Upper lobe of left lung (tissue), 4 donors: Measurements from ENCODE around the gene PDE6G.

Source experiments
- EP300 ChIP-seq, 4 donors: sonication (generic); formaldehyde crosslinking; IDR thresholded peaks; one replicate each; pipeline ENCODE4 v1.5.1; 2017; ENCODE audit warnings: antibody characterized with exemption in 4 of 4, control low read depth in 2 of 4
- POLR2A ChIP-seq, 4 donors: fragments of 450-650 bp; IDR thresholded peaks; one replicate each; pipeline ENCODE4 v1.5.1; 2016 to 2017; ENCODE audit warnings: antibody characterized with exemption in 4 of 4, mild to moderate bottlenecking in 2 of 4
- POLR2AphosphoS5 ChIP-seq, 2 donors: sonication (generic); formaldehyde crosslinking; IDR thresholded peaks; one replicate each; pipeline ENCODE4 v1.5.1; 2017; ENCODE audit warnings: antibody characterized with exemption in 2 of 2
- TF ChIP-seq, protein P1 (sequence below), 6 experiments: fragments of 450-650 bp in 4 of 6; fragments of 200-600 bp in 2 of 6; sonication (generic) in 2 of 6; IDR thresholded peaks; one replicate each; pipeline ENCODE4 v1.5.1; 2016 to 2019; ENCODE audit warnings: antibody characterized with exemption in 6 of 6

- TF ChIP-seq, protein P1, sequence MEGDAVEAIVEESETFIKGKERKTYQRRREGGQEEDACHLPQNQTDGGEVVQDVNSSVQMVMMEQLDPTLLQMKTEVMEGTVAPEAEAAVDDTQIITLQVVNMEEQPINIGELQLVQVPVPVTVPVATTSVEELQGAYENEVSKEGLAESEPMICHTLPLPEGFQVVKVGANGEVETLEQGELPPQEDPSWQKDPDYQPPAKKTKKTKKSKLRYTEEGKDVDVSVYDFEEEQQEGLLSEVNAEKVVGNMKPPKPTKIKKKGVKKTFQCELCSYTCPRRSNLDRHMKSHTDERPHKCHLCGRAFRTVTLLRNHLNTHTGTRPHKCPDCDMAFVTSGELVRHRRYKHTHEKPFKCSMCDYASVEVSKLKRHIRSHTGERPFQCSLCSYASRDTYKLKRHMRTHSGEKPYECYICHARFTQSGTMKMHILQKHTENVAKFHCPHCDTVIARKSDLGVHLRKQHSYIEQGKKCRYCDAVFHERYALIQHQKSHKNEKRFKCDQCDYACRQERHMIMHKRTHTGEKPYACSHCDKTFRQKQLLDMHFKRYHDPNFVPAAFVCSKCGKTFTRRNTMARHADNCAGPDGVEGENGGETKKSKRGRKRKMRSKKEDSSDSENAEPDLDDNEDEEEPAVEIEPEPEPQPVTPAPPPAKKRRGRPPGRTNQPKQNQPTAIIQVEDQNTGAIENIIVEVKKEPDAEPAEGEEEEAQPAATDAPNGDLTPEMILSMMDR (IDR thresholded peaks at IDR 0.05), result no peak
- no peak for TF ChIP-seq POLR2A (IDR thresholded peaks at IDR 0.05)
- no peak for TF ChIP-seq POLR2AphosphoS5 (IDR thresholded peaks at IDR 0.05)
- no peak for TF ChIP-seq EP300 (IDR thresholded peaks at IDR 0.05)
Observed at GRCh38 chr17:81651692-81652091, 4.7 kb downstream of the PDE6G start.
